ENCODE data around the gene PDP2. TPM values are rescaled to one million over a fixed set of nuclear protein-coding genes. Genes with fewer than 3 reads are reported as not detected.

Gene PDP2
- total and polyA plus RNA-seq, 3 experiments from 2014 or later, result 4.5 to 25.4 (median 20.0) TPM

DNA sequence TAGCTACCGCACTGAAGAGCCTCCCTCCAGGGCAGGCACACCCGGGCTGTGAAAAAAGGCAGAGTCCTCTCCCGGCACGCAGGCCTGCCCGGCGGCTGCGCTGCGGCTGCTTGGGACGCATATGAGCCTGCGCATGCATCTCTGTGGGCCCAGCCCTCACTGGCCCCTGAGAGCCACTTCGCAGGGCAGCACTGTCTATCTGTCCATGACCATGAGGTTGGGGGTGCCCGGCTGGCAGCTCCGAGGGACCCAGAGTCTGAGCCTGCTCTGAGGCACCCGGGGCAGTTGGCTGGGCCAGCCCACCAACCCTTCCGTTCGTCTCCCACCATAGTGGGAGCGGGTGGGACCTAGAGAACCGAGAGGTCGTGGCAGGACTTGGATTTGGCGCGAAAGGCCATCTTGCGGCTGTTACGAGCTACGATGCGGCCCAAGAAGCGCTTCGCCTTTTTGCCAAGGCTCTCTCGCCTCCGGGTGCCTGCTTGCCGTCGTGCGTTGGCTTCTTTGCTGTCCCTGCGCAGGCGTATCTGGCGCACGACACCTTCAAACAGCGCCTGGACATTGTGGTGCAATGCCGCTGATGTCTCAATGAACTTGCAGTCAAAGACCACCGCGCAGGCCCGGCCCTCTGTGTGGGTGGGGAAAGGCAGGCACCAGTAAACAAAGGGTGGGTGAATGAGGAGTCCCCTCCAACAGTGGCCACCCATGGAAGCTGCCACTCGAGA lies 41.6 kb downstream of the PDP2 start:
- DNase-seq, result no peak
- Mint-ChIP-seq H3K36me3 (no peaks in the 10 kb centered on the region), H3K4me3 (no peak overlapping the region), H3K27me3 (peaks cover 27 to 46% of the 10 kb centered on the region in 2 donors), H3K27ac (no peak overlapping the region), H3K4me1 (peaks cover 0 to 12% (median 2%) of the 10 kb centered on the region in 3 donors), H3K9me3 (no peaks in the 10 kb centered on the region)
- no peaks in the 10 kb centered on the region for H3K36me3 ChIP-seq (ENCODE audit: insufficient read depth, low read length)
- no peak overlapping the region for H3K27ac ChIP-seq (ENCODE audit: low read depth, low read length)
- H3K9me3 ChIP-seq (ENCODE audit: low read length), result no peaks in the 10 kb centered on the region
- H3K4me3 ChIP-seq (ENCODE audit: low read length), result no peak overlapping the region
- H3K27me3 ChIP-seq (ENCODE audit: insufficient read depth, low read length, poor library complexity, severe bottlenecking), result peaks cover 13% of the 10 kb centered on the region
- ChIA-PET CTCF (interaction anchor here (1.2 kb wide), 1 partner anchor 32 kb away, joined by 4 read pairs; no protein-coding TSS in a partner anchor), POLR2A (no interaction called here)
- H3K4me1 ChIP-seq (ENCODE audit: insufficient read depth, low read length), result no peaks in the 10 kb centered on the region

DNA sequence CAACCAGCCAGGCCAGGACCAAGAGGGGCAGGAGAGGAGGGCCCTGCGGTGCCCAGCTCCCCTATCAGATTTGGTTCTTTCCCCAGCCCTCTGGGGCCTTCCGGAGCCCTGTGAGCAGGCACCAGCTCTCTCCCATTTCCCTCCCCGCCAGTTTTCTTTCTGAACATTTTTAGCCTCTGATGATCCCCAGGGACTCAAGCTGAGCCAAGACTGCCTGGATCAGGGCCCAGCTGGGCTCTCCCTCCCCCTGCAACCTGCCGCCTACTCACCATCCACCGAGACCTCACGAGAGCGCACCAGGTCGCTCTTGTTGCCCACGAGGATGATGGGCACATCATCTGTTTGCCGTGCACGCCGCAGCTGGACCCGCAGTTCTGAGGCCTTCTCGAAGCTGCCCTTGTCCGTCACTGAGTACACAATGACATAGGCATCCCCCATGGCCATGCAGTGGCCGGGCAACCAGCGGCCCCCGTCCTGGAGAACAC lies 43.0 kb downstream of the PDP2 start:
- no peaks in the 10 kb centered on the region for H3K36me3 Mint-ChIP-seq
- Histone ChIP-seq H3K27ac (ENCODE audit: low read depth, low read length) (no peak overlapping the region), H3K27me3 (ENCODE audit: insufficient read depth, low read length, poor library complexity, severe bottlenecking) (peaks cover 13% of the 10 kb centered on the region), H3K9me3 (ENCODE audit: low read length) (no peaks in the 10 kb centered on the region), H3K4me1 (ENCODE audit: insufficient read depth, low read length) (no peaks in the 10 kb centered on the region), H3K36me3 (ENCODE audit: insufficient read depth, low read length) (no peaks in the 10 kb centered on the region), H3K4me3 (ENCODE audit: low read length) (no peak overlapping the region)
- H3K9me3 Mint-ChIP-seq, result no peaks in the 10 kb centered on the region
- H3K27me3 Mint-ChIP-seq, result peaks cover 30 to 46% of the 10 kb centered on the region in 2 donors
- POLR2A ChIA-PET, result no interaction called here
- CTCF ChIA-PET, result no interaction called here
- H3K4me1 Mint-ChIP-seq, result peaks cover 0 to 12% (median 2%) of the 10 kb centered on the region in 3 donors
- H3K4me3 Mint-ChIP-seq, result peak overlapping the region in 1 of 7 donors; percentile 84
- no peak overlapping the region for H3K27ac Mint-ChIP-seq
- no peak for DNase-seq

DNA sequence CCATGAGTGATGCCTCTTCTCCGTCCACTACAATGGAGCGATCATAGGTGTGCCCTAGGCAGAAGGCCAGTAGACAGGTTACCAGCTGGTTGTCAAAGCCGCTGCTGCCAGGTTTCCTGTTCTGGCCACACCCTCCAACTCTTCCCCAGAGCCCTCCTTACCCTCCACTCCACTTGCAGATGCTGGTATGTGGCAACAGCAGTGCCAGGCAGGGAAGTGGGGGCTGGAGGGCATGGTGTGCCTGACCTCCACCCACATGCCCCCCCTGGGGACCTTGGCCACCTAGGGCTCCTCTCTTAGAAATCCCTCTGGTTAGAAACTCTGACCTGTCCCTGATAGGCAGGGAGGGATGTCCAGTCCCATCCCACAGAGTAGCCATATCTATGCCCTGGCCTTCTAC lies 43.6 kb downstream of the PDP2 start:
- ChIA-PET POLR2A (no interaction called here), CTCF (no interaction called here)
- DNase-seq, result no peak
- H3K27ac Mint-ChIP-seq, result no peak overlapping the region
- H3K36me3 ChIP-seq (ENCODE audit: insufficient read depth, low read length), result no peaks in the 10 kb centered on the region
- peaks cover 30 to 46% of the 10 kb centered on the region in 2 donors for H3K27me3 Mint-ChIP-seq
- H3K4me3 ChIP-seq (ENCODE audit: low read length), result no peak overlapping the region
- no peaks in the 10 kb centered on the region for H3K36me3 Mint-ChIP-seq
- H3K4me1 ChIP-seq (ENCODE audit: insufficient read depth, low read length), result no peaks in the 10 kb centered on the region
- peaks cover 13% of the 10 kb centered on the region for H3K27me3 ChIP-seq (ENCODE audit: insufficient read depth, low read length, poor library complexity, severe bottlenecking)
- H3K4me3 Mint-ChIP-seq, result no peak overlapping the region
- no peaks in the 10 kb centered on the region for H3K9me3 Mint-ChIP-seq
- no peaks in the 10 kb centered on the region for H3K9me3 ChIP-seq (ENCODE audit: low read length)
- H3K27ac ChIP-seq (ENCODE audit: low read depth, low read length), result no peak overlapping the region
- peaks cover 0 to 12% (median 2%) of the 10 kb centered on the region in 3 donors for H3K4me1 Mint-ChIP-seq

DNA sequence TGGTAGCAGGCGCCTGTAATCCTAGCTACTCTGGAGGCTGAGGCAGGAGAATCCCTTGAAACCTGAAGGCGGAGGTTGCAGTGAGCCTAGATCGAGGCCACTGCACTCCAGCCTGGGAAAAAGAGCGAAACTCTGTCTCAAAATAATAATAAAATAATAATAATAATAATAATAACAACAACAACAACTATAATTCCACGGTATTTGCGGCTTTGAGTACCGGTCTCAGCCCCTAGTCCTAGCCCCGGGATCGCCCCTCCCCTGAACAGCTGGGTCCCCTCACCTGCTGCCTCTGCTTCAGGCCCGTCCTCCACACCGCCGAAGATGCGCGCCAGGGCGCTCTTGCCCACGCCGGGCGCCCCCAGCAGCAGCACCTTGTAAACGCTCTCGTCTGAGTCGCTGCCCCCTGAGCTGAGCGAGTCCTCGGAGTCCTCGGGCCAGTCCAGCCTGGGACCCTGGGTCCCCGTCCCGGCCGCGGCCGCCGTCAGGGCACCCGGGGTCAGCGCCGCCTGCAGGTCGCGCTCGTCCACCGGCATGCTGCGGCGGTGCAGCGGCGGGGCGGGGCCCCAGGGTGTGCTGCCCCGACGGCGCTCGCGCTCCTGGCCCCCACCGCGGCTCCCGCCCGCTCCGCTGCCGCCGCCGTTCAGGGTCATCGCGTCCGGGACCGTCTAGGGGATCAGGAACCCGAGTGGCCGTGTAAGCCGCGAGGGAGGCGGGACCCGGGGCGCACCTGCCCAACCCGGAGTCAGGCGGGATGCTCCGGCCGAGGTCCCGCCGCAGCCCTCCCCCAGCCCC lies 44.4 kb downstream of the PDP2 start:
- Mint-ChIP-seq H3K4me3 (peak overlapping the region in 6 of 7 donors; percentile 38 to 74 (median 53)), H3K4me1 (peaks cover 0 to 12% (median 2%) of the 10 kb centered on the region in 3 donors), H3K36me3 (no peaks in the 10 kb centered on the region), H3K27me3 (peaks cover 30 to 46% of the 10 kb centered on the region in 2 donors), H3K27ac (no peak overlapping the region), H3K9me3 (no peaks in the 10 kb centered on the region)
- H3K4me3 ChIP-seq (ENCODE audit: low read length), result no peak overlapping the region
- no peaks in the 10 kb centered on the region for H3K9me3 ChIP-seq (ENCODE audit: low read length)
- ChIA-PET CTCF (interaction anchor here (0.8 kb wide), 1 partner anchor 20 kb away, joined by 3 read pairs; no protein-coding TSS in a partner anchor), POLR2A (no interaction called here)
- no peaks in the 10 kb centered on the region for H3K4me1 ChIP-seq (ENCODE audit: insufficient read depth, low read length)
- peak in 4 of 5 donors; percentile 18 to 37 (median 32) for DNase-seq
- no peaks in the 10 kb centered on the region for H3K36me3 ChIP-seq (ENCODE audit: insufficient read depth, low read length)
- H3K27ac ChIP-seq (ENCODE audit: low read depth, low read length), result no peak overlapping the region
- H3K27me3 ChIP-seq (ENCODE audit: insufficient read depth, low read length, poor library complexity, severe bottlenecking), result peaks cover 13% of the 10 kb centered on the region

DNA sequence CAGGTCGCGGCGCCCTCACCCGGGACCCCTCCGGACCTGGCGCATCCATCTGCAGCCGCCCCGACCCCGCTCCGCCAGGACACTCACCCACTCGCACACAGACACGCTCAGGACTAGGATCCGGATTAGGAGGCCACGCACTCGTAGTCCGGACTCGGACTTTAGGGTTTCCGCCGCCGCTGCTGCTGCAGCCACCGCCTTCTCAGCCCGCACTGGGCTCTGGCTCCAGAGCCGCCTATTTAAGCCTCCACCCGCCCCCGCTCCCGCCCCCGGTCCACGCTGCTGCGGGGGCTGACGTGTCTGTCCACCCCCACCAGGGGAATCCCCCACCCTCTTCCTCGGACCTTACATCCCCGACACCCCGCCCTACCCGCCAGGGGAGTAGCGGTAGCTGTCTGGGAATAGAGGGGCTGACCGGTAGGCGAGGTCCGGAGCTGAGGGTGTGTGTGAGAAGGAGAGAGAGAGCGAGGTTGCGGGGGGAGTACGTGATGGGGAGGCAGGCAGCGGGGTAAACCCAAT lies 45.1 kb downstream of the PDP2 start, which contains the start of gene RRAD:
Gene RRAD, minus strand, starts transcription at position 214 of the 519 bp plus-strand sequence. CDS start 356 bp downstream, outside the sequence.
- Mint-ChIP-seq H3K36me3 (no peaks in the 10 kb centered on the region), H3K27ac (peak within 1 kb of the TSS in 2 of 8 donors; percentile 34 to 63), H3K4me3 (peak within 1 kb of the TSS; percentile 52 to 76 (median 72)), H3K4me1 (peaks cover 0 to 12% (median 2%) of the 10 kb centered on the region in 3 donors), H3K9me3 (no peaks in the 10 kb centered on the region), H3K27me3 (peaks cover 30 to 42% of the 10 kb centered on the region in 2 donors)
- peaks cover 13% of the 10 kb centered on the region for H3K27me3 ChIP-seq (ENCODE audit: insufficient read depth, low read length, poor library complexity, severe bottlenecking)
- POLR2A ChIA-PET, result interaction anchor here (0.7 kb wide), 1 partner anchor 9 kb away, joined by 4 read pairs; the partner anchor contains the start of gene CIAO2B
- peak in 1 of 5 donors; percentile 21 for DNase-seq
- CTCF ChIA-PET, result interaction anchor here (0.9 to 1.1 kb wide), 2 partner anchors 30 to 45 kb away, joined by 3 to 4 read pairs; partner anchors contain the start of gene PDP2
- no peaks in the 10 kb centered on the region for H3K36me3 ChIP-seq (ENCODE audit: insufficient read depth, low read length)
- no peak within 1 kb of the TSS for H3K27ac ChIP-seq (ENCODE audit: low read depth, low read length)
- no peaks in the 10 kb centered on the region for H3K9me3 ChIP-seq (ENCODE audit: low read length)
- H3K4me3 ChIP-seq (ENCODE audit: low read length), result no peak within 1 kb of the TSS
- no peaks in the 10 kb centered on the region for H3K4me1 ChIP-seq (ENCODE audit: insufficient read depth, low read length)

DNA sequence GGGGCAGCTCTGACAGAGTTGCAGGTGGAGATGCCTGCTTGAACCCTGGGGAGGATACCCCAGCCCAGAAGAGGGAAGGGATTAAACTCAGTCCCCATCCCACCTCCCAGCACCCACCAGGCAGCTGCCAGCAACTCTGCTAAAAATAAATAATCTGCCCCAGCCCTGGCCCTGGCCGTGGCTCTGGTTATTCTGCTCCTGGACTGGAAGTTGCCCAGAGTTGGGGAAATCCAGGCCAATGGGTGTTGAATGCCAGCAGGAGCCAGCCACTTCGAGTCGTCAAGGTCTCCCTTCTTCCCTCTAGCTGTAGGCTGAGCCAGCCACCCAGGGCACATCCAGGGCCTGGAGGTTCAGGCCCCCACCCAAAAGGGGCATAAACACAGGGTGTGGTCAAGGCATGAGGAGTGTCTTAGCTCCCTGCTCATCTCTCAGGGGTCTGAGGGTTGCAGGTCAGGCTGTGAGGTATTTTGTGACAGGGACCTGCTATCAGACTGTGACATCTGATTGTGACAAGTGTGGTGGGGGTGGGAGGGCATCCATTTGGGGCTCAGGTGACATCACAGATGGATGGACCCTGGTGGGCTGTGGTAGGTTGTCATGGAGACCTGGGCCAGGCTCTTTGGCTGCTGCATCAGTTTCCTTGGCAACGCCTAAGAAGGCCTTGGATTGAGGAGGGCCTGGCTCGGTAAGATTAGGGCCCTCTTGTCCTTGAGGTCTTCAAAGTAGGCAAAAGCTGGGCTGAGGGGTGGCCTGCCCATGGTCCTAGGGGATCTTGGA lies 46.0 kb downstream of the PDP2 start:
- Histone ChIP-seq H3K4me3 (ENCODE audit: low read length) (no peak overlapping the region), H3K9me3 (ENCODE audit: low read length) (no peaks in the 10 kb centered on the region), H3K4me1 (ENCODE audit: insufficient read depth, low read length) (no peaks in the 10 kb centered on the region), H3K27ac (ENCODE audit: low read depth, low read length) (no peak overlapping the region), H3K27me3 (ENCODE audit: insufficient read depth, low read length, poor library complexity, severe bottlenecking) (peaks cover 13% of the 10 kb centered on the region), H3K36me3 (ENCODE audit: insufficient read depth, low read length) (no peaks in the 10 kb centered on the region)
- ChIA-PET CTCF (interaction anchor here (0.9 to 1.8 kb wide), 3 partner anchors 31 to 53 kb away, joined by 3 to 7 read pairs (median 4); partner anchors contain the start of gene PDP2), POLR2A (interaction anchor here (0.7 kb wide), 1 partner anchor 8 kb away, joined by 4 read pairs; the partner anchor contains the start of gene CIAO2B)
- Mint-ChIP-seq H3K27me3 (peaks cover 30 to 36% of the 10 kb centered on the region in 2 donors), H3K36me3 (peaks cover 0 to 3% (median 0%) of the 10 kb centered on the region in 3 donors), H3K4me1 (peaks cover 0 to 12% (median 2%) of the 10 kb centered on the region in 3 donors), H3K9me3 (no peaks in the 10 kb centered on the region), H3K27ac (no peak overlapping the region), H3K4me3 (peak overlapping the region in 5 of 7 donors; percentile 3 to 72 (median 38))
- no peak for DNase-seq

DNA sequence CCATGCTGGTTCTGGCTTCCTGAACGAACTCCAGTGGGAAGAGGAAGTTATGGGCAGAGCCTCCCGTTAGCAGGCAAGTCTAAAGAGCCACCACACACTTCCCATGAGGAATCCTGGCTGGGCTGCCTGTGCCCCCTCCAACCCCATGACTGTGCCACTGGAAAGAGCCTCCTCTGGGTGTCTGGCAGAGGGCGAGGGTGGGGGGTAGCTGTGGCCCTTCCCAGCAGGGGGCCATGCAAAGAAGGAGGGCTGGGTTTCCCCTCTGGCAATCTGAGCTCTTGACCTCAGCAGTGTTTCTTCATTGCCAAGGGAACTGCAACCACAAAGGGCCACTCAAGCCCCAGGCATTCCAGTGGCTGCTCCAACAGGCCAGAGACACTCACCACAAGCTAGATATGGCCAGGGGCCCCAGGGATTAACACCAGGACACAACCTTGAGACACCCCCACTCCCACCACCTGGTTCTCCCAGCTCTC lies 46.7 kb downstream of the PDP2 start:
- Histone ChIP-seq H3K9me3 (ENCODE audit: low read length) (no peaks in the 10 kb centered on the region), H3K4me3 (ENCODE audit: low read length) (no peak overlapping the region), H3K36me3 (ENCODE audit: insufficient read depth, low read length) (no peaks in the 10 kb centered on the region), H3K27ac (ENCODE audit: low read depth, low read length) (no peak overlapping the region), H3K4me1 (ENCODE audit: insufficient read depth, low read length) (peaks cover 1% of the 10 kb centered on the region), H3K27me3 (ENCODE audit: insufficient read depth, low read length, poor library complexity, severe bottlenecking) (peaks cover 13% of the 10 kb centered on the region)
- Mint-ChIP-seq H3K4me1 (peaks cover 4 to 17% (median 5%) of the 10 kb centered on the region in 3 donors), H3K9me3 (no peaks in the 10 kb centered on the region), H3K27ac (no peak overlapping the region), H3K4me3 (no peak overlapping the region), H3K27me3 (peaks cover 28 to 34% of the 10 kb centered on the region in 2 donors), H3K36me3 (peaks cover 0 to 9% (median 1%) of the 10 kb centered on the region in 3 donors)
- POLR2A ChIA-PET, result no interaction called here
- DNase-seq, result no peak
- CTCF ChIA-PET, result interaction anchor here (1.8 kb wide), 1 partner anchor 54 kb away, joined by 7 read pairs; no protein-coding TSS in a partner anchor

Measured in CD8-positive, alpha-beta memory T cell (primary cell).